ENCODE data around the gene CLDN20.

The CLDN20 gene

DNA sequence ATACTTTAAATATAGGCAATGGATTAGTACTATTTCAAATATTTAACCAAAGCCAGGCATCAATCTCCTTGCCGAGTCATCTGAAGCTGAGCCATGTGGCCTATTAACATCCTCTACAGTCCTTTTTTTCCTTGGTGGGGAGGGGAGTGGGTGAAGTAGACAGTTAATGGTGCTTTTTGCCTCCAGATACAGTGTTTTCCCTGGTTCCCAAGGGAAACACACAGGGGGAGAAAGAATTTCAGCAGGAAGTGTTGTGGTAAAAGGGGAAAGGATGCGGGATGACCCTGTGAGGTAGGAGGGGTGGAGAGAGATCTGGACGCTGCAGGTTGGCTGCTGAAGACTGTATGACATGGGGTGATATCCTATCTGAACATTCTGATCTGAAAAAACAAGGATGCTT lies 9.6 kb downstream of the CLDN20 start:
- no peak for TF ChIP-seq CTCF (IDR thresholded peaks at IDR 0.05)

DNA sequence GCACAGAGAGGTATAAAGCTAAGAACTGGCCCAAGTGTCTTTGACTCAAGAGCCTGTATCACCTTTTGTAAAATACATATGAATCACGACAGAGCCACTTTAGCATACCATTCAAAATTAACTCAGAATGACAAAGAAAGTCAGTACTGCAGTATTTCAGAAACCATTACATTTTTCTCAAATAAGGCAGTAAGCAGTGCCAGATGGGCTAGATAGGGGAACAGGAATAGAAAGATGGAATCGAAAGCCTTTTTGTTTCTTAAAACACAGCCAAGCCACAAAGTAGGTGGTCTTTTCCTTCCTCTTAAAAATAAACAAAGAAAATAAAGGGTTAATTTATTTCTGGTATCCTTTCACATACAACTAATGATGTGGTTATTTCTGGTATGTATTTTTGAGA lies 10.3 kb downstream of the CLDN20 start:
- no peak for TF ChIP-seq CTCF (IDR thresholded peaks at IDR 0.05)

- no peak for TF ChIP-seq CTCF (IDR thresholded peaks at IDR 0.05)
These were observed 10.7 kb downstream of the CLDN20 start for GRCh38 chr6:155274533-155274932.

DNA sequence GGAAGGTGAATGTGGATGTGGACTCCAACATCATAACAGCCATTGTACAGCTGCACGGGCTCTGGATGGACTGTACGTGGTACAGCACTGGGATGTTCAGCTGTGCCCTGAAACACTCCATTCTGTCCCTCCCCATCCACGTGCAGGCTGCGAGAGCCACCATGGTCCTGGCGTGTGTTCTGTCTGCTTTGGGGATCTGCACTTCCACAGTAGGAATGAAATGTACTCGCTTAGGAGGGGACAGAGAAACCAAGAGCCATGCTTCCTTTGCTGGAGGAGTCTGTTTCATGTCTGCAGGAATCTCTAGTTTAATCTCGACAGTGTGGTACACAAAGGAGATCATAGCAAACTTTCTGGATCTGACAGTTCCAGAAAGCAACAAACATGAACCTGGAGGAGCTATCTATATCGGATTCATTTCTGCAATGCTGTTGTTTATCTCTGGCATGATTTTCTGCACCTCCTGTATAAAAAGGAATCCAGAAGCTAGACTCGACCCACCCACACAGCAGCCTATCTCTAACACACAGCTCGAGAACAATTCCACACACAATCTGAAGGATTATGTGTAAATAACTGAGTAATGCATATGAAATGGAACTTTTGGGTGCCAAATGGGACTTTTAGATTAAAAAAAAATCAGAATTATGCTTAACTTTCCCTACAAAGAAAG lies 12.1 kb downstream of the CLDN20 start:
- no peak for TF ChIP-seq CTCF (IDR thresholded peaks at IDR 0.05)

DNA sequence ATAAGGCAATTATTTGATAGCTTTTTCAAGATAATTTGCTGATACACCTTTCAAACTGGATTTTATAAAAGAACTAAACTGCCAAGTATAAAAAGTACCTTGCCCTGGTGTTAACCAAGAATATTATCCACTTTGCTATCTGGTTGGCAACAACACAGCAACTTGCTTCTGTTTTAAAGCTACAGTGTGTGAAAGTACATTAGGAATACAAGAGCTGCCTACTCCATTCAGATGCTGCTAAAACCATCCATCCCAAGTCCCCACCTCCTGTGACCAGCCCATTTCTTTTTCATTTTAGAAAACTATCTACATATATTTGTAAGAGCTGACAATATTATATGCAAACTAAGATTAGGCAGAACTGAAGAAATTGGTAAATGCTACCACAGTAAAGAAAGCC lies 12.8 kb downstream of the CLDN20 start:
- no peak for TF ChIP-seq CTCF (IDR thresholded peaks at IDR 0.05)

DNA sequence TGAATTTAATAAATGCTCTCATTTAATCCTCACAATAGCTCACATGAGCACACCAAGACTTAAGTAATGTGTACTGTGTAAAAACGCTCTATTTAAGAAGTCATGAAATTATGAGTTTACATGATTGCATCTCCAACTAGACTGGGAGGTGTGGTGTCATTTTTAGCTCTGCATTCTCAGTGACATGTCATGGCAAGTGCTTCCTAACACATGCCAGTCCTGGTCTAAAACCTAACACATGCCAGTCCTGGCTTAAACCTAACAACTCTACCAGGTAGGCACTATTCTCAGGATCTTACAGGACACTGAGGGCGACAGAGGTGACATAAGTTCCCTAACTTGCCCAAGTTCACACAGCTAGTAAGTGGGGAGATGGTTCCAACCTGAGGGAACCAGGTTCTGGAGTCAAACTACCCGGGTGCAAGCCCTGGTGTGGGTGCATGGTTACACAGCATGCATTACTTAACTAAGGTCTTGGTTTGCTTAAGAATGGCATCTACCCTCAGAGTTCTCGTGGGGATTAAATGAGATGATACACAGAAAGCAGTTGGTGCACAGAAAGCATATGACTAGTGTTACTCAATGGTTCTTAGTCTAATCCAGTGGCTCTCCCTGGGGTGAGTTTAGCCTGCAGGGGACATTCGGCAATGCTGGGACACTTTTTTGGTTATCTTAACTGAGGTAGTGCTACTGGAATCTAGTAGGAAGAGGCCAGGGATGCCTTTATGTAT lies 14.7 kb downstream of the CLDN20 start:
- no peak for TF ChIP-seq CTCF (IDR thresholded peaks at IDR 0.05)

DNA sequence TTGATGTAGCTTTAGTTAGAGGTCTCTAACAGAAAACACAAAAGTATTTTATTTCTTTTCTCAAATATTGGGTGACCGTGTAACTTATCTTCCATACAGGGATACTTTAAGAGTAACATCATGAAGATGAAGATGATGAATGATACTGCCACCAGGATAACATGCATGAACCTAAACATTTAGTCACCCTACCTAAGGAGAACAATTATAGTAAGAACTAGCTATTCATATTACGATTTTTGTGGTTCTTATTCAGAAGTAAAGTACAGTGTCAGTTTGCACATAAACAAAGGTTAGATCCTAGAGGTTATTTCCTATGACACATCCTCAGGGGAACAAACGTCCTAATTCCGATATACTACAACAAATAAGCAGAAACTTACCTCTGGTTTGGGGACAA lies 21.0 kb downstream of the CLDN20 start:
- TF ChIP-seq CTCF (IDR thresholded peaks at IDR 0.05), result no peak
